HEK293 (cell line): ENCODE measurements around the gene AKT3.

Experiments used
- CTCF ChIA-PET: fragments of 350-600 bp; formaldehyde crosslinking; extraction: SDS; loops from one replicate; lab custom pipeline; 2021; ENCODE audit warnings: antibody characterized with exemption; lab: Yijun Ruan, JAX
- POLR2A ChIA-PET: fragments of 300-600 bp; formaldehyde crosslinking; extraction: SDS; loops from one replicate; lab custom pipeline; 2020; ENCODE audit warnings: antibody characterized with exemption, inconsistent platforms; lab: Yijun Ruan, JAX
- H3K27ac ChIP-seq: fragments of 200-500 bp; sonication (Bioruptor generic); 2 replicates; pipeline ENCODE4 v1.5.1; 2014; ENCODE audit warnings: low read depth, low read length, control low read depth, inconsistent platforms; ENCODE audit errors: extremely low read depth
- H3K36me3 ChIP-seq, 2 experiments: fragments of 200-500 bp in 1 of 2; sonication (Bioruptor generic) in 1 of 2; 1 replicate in 1 of 2; 2 replicates in 1 of 2; pipeline ENCODE4 v1.5.1; 2014 to 2017; ENCODE audit warnings: inconsistent platforms in 2 of 2, low read length in 2 of 2; ENCODE audit not compliant: control insufficient read depth in 2 of 2, insufficient read depth in 1 of 2
- H3K4me1 ChIP-seq: fragments of 200-500 bp; sonication (Bioruptor generic); 2 replicates; pipeline ENCODE4 v1.5.1; 2014; ENCODE audit warnings: mild to moderate bottlenecking, low read length, inconsistent platforms; ENCODE audit not compliant: control insufficient read depth, insufficient read depth
- H3K4me3 ChIP-seq: 2 replicates; pipeline ENCODE4 v1.5.1; 2011; ENCODE audit warnings: low read depth, mild to moderate bottlenecking, control low read depth, low read length, moderate library complexity
- H3K9me3 ChIP-seq: fragments of 200-500 bp; sonication (Bioruptor generic); 2 replicates; pipeline ENCODE4 v1.5.1; 2014; ENCODE audit warnings: low read depth, low read length, inconsistent platforms; ENCODE audit not compliant: control insufficient read depth, insufficient read depth
- EGR2 ChIP-seq: fragments of 450-650 bp; formaldehyde crosslinking; IDR thresholded peaks from 2 replicates; pipeline ENCODE4 v1.5.1; 2016; ENCODE audit warnings: low read depth, missing biosample characterization, missing genetic modification characterization
- FEZF1 ChIP-seq: fragments of 450-650 bp; formaldehyde crosslinking; IDR thresholded peaks from 2 replicates; pipeline ENCODE4 v1.5.1; 2016; ENCODE audit warnings: missing biosample characterization, missing genetic modification characterization
- GFI1B ChIP-seq: fragments of 450-650 bp; formaldehyde crosslinking; IDR thresholded peaks from 2 replicates; pipeline ENCODE4 v1.5.1; 2016; ENCODE audit warnings: missing biosample characterization, missing genetic modification characterization
- GLI2 ChIP-seq: fragments of 450-650 bp; formaldehyde crosslinking; IDR thresholded peaks from 2 replicates; pipeline ENCODE4; 2017; ENCODE audit warnings: missing biosample characterization, missing genetic modification characterization, low read depth, borderline replicate concordance
- KLF9 ChIP-seq: fragments of 450-650 bp; formaldehyde crosslinking; IDR thresholded peaks from 2 replicates; pipeline ENCODE4 v1.5.1; 2016; ENCODE audit warnings: missing biosample characterization, missing genetic modification characterization, low read depth
- SETDB1 ChIP-seq: IDR thresholded peaks from one replicate; pipeline ENCODE4 v1.6.1; 2017; ENCODE audit warnings: mild to moderate bottlenecking, low read length, moderate library complexity, mixed read lengths; ENCODE audit not compliant: insufficient read length
- SP7 ChIP-seq: fragments of 450-650 bp; formaldehyde crosslinking; IDR thresholded peaks from 2 replicates; pipeline ENCODE4 v1.5.1; 2016; ENCODE audit warnings: missing biosample characterization, missing genetic modification characterization
- ZBTB1 ChIP-seq: fragments of 450-650 bp; formaldehyde crosslinking; IDR thresholded peaks from 2 replicates; pipeline ENCODE4 v1.5.1; 2016; ENCODE audit warnings: missing biosample characterization, missing genetic modification characterization
- ZEB2 ChIP-seq: fragments of 450-650 bp; formaldehyde crosslinking; IDR thresholded peaks from 2 replicates; pipeline ENCODE4 v1.5.1; 2016; ENCODE audit warnings: missing biosample characterization, missing genetic modification characterization
- ZFHX2 ChIP-seq: fragments of 450-650 bp; formaldehyde crosslinking; conservative IDR thresholded peaks from 2 replicates; pipeline ENCODE4 v1.5.1; 2016; ENCODE audit warnings: missing biosample characterization, missing genetic modification characterization
- ZNF155 ChIP-seq: fragments of 450-650 bp; formaldehyde crosslinking; IDR thresholded peaks from 2 replicates; pipeline ENCODE4 v1.5.1; 2016; ENCODE audit warnings: missing biosample characterization, missing genetic modification characterization
- ZNF157 ChIP-seq: fragments of 450-650 bp; formaldehyde crosslinking; IDR thresholded peaks from 2 replicates; pipeline ENCODE4 v1.5.1; 2016; ENCODE audit warnings: missing biosample characterization, missing genetic modification characterization
- ZNF184 ChIP-seq: fragments of 450-650 bp; IDR thresholded peaks from 2 replicates; pipeline ENCODE4 v1.5.1; 2018; ENCODE audit warnings: missing biosample characterization, mild to moderate bottlenecking, missing genetic modification characterization
- ZNF23 ChIP-seq: fragments of 450-650 bp; formaldehyde crosslinking; IDR thresholded peaks from 2 replicates; pipeline ENCODE4 v1.5.1; 2016; ENCODE audit warnings: missing biosample characterization, missing genetic modification characterization, borderline replicate concordance
- ZNF24 ChIP-seq: fragments of 450-650 bp; formaldehyde crosslinking; IDR thresholded peaks from 2 replicates; pipeline ENCODE4 v1.5.1; 2016; ENCODE audit warnings: missing biosample characterization, missing genetic modification characterization
- ZNF302 ChIP-seq: fragments of 450-650 bp; formaldehyde crosslinking; IDR thresholded peaks from 2 replicates; pipeline ENCODE4 v1.5.1; 2016; ENCODE audit warnings: missing biosample characterization, missing genetic modification characterization, low read depth
- ZNF311 ChIP-seq: fragments of 450-650 bp; formaldehyde crosslinking; IDR thresholded peaks from 2 replicates; pipeline ENCODE4 v1.5.1; 2017; ENCODE audit warnings: missing biosample characterization, missing genetic modification characterization, borderline replicate concordance
- ZNF423 ChIP-seq: fragments of 450-650 bp; formaldehyde crosslinking; IDR thresholded peaks from 2 replicates; pipeline ENCODE4 v1.5.1; 2016; ENCODE audit warnings: missing biosample characterization, missing genetic modification characterization
- ZNF433 ChIP-seq: fragments of 450-650 bp; formaldehyde crosslinking; IDR thresholded peaks from 2 replicates; pipeline ENCODE4 v1.5.1; 2016; ENCODE audit warnings: missing biosample characterization, missing genetic modification characterization, low read depth
- ZNF530 ChIP-seq: fragments of 450-650 bp; formaldehyde crosslinking; IDR thresholded peaks from 2 replicates; pipeline ENCODE4 v1.5.1; 2016; ENCODE audit warnings: low read depth, missing biosample characterization, missing genetic modification characterization
- ZNF558 ChIP-seq: fragments of 450-650 bp; formaldehyde crosslinking; IDR thresholded peaks from 2 replicates; pipeline ENCODE4 v1.5.1; 2016; ENCODE audit warnings: missing biosample characterization, missing genetic modification characterization
- ZNF561 ChIP-seq: fragments of 450-650 bp; IDR thresholded peaks from 2 replicates; pipeline ENCODE4 v1.5.1; 2018; ENCODE audit warnings: missing biosample characterization, missing genetic modification characterization, borderline replicate concordance
- ZNF610 ChIP-seq: fragments of 450-650 bp; formaldehyde crosslinking; IDR thresholded peaks from 2 replicates; pipeline ENCODE4 v1.5.1; 2016; ENCODE audit warnings: missing biosample characterization, missing genetic modification characterization, borderline replicate concordance
- ZNF621 ChIP-seq: fragments of 450-650 bp; formaldehyde crosslinking; IDR thresholded peaks from 2 replicates; pipeline ENCODE4 v1.5.1; 2017; ENCODE audit warnings: missing biosample characterization, missing genetic modification characterization
- ZNF626 ChIP-seq: fragments of 450-650 bp; sonication (Bioruptor Pico); formaldehyde crosslinking; IDR thresholded peaks from 2 replicates; pipeline ENCODE4 v1.5.1; 2018; ENCODE audit warnings: missing biosample characterization, missing genetic modification characterization, inconsistent platforms
- ZNF664 ChIP-seq: fragments of 450-650 bp; formaldehyde crosslinking; IDR thresholded peaks from 2 replicates; pipeline ENCODE4 v1.5.1; 2016; ENCODE audit warnings: missing biosample characterization, missing genetic modification characterization
- ZNF777 ChIP-seq: fragments of 450-650 bp; formaldehyde crosslinking; IDR thresholded peaks from 2 replicates; pipeline ENCODE4 v1.5.1; 2017; ENCODE audit warnings: missing biosample characterization, missing genetic modification characterization, borderline replicate concordance
- TF ChIP-seq, protein P1 (sequence below): fragments of 450-650 bp; formaldehyde crosslinking; IDR thresholded peaks from 2 replicates; pipeline ENCODE4 v1.5.1; 2016; ENCODE audit warnings: missing biosample characterization, missing genetic modification characterization, borderline replicate concordance
- TF ChIP-seq, protein P2 (sequence below): fragments of 450-650 bp; formaldehyde crosslinking; IDR thresholded peaks from 2 replicates; pipeline ENCODE4 v1.5.1; 2016; ENCODE audit warnings: missing biosample characterization, missing genetic modification characterization
- TF ChIP-seq, protein P3 (sequence below): fragments of 450-650 bp; formaldehyde crosslinking; IDR thresholded peaks from 2 replicates; pipeline ENCODE4 v1.5.1; 2016; ENCODE audit warnings: missing biosample characterization, missing genetic modification characterization
- TF ChIP-seq, protein P4 (sequence below): fragments of 450-650 bp; formaldehyde crosslinking; IDR thresholded peaks from 2 replicates; pipeline ENCODE4 v1.5.1; 2017; ENCODE audit warnings: missing biosample characterization, missing genetic modification characterization

The AKT3 gene

DNA sequence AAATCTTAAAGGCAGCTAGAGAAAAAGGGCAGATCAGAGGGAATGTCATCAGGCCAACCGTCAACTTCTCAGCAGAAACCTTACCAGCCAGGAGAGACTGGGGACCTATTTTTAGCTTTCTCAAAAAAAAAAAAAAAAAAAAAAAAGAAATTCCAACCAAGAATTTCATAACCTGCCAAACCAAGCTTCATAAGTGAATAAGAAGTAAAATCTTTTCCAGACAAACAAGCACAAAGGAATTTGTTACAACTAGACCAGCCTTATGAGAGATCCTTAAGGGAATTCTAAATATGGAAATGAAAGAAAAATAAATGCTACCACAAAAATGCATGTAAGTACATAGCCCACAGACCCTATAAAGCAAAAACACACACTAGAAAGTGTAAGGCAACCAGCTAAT is 267.7 kb downstream of the AKT3 start (continued):
- TF ChIP-seq, protein P1, sequence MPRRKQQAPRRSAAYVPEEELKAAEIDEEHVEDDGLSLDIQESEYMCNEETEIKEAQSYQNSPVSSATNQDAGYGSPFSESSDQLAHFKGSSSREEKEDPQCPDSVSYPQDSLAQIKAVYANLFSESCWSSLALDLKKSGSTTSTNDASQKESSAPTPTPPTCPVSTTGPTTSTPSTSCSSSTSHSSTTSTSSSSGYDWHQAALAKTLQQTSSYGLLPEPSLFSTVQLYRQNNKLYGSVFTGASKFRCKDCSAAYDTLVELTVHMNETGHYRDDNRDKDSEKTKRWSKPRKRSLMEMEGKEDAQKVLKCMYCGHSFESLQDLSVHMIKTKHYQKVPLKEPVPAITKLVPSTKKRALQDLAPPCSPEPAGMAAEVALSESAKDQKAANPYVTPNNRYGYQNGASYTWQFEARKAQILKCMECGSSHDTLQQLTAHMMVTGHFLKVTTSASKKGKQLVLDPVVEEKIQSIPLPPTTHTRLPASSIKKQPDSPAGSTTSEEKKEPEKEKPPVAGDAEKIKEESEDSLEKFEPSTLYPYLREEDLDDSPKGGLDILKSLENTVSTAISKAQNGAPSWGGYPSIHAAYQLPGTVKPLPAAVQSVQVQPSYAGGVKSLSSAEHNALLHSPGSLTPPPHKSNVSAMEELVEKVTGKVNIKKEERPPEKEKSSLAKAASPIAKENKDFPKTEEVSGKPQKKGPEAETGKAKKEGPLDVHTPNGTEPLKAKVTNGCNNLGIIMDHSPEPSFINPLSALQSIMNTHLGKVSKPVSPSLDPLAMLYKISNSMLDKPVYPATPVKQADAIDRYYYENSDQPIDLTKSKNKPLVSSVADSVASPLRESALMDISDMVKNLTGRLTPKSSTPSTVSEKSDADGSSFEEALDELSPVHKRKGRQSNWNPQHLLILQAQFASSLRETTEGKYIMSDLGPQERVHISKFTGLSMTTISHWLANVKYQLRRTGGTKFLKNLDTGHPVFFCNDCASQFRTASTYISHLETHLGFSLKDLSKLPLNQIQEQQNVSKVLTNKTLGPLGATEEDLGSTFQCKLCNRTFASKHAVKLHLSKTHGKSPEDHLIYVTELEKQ (tag by site-specific recombination): 0 out of 2 replicates have a peak, but pooled peaks have one; percentile 18
- TF ChIP-seq GFI1B (tag by site-specific recombination) (peak; percentile 12; the same call in 1 of the 2 replicates), ZNF561 (tag by site-specific recombination) (no peak), GLI2 (tag by site-specific recombination) (no peak), ZNF157 (no peak), ZBTB1 (tag by site-specific recombination) (no peak), ZNF311 (tag by site-specific recombination) (no peak), ZEB2 (tag by site-specific recombination) (no peak), SP7 (tag by site-specific recombination) (no peak), KLF9 (tag by site-specific recombination) (no peak), ZNF626 (tag by site-specific recombination) (peak; percentile 74; the same call in 1 of the 2 replicates), ZNF23 (tag by site-specific recombination) (no peak), ZNF184 (0 out of 2 replicates have a peak, but pooled peaks have one; percentile 73), ZNF558 (0 out of 2 replicates have a peak, but pooled peaks have one; percentile 44), ZNF433 (tag by site-specific recombination) (no peak), FEZF1 (tag by site-specific recombination) (no peak), SETDB1 (peak; percentile 98), ZNF610 (tag by site-specific recombination) (peak; percentile 21; the same call in 1 of the 2 replicates), ZNF530 (tag by site-specific recombination) (no peak)
- TF ChIP-seq, protein P2, sequence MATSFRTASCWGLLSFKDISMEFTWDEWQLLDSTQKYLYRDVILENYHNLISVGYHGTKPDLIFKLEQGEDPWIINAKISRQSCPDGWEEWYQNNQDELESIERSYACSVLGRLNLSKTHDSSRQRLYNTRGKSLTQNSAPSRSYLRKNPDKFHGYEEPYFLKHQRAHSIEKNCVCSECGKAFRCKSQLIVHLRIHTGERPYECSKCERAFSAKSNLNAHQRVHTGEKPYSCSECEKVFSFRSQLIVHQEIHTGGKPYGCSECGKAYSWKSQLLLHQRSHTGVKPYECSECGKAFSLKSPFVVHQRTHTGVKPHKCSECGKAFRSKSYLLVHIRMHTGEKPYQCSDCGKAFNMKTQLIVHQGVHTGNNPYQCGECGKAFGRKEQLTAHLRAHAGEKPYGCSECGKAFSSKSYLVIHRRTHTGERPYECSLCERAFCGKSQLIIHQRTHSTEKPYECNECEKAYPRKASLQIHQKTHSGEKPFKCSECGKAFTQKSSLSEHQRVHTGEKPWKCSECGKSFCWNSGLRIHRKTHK: no peak

DNA sequence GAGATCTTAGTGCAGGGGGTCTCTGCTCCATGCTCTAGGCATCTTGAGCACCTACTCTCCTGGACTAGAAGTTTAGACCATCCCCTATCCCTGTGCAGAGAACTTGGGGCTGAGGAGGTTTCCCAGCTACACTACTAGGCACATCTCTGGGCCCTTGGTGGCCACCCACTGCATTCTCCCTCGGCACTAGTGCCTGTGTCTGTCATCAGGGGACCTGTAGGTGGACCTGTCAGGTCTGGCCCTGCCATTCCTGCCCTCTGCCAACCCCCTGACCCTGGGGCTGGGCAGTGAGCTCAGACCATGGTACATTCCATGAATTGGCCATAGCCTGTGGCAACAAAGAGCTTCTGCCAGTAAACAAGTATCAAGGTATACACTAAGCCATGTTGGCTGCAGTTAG is 269.1 kb downstream of the AKT3 start:
- Histone ChIP-seq H3K9me3 (0 out of 2 replicates have a peak, but pooled peaks cover 2% of the 10 kb centered on the region), H3K27ac (no peak overlapping the region), H3K36me3 (no peaks in the 10 kb centered on the region; a peak in 1 of 3 replicates), H3K4me3 (no peak overlapping the region), H3K4me1 (no peaks in the 10 kb centered on the region)
- CTCF ChIA-PET: interaction anchor here (0.7 kb wide), 1 partner anchor 843 kb away, joined by 3 read pairs; no protein-coding TSS in a partner anchor
- POLR2A ChIA-PET: no interaction called here
- no peak for TF ChIP-seq EGR2 (tag by site-specific recombination)
- TF ChIP-seq ZFHX2 (tag by site-specific recombination): no peak
- no peak for TF ChIP-seq ZNF24 (tag by site-specific recombination)
- TF ChIP-seq ZNF777 (tag by site-specific recombination): no peak
- TF ChIP-seq, protein P3, sequence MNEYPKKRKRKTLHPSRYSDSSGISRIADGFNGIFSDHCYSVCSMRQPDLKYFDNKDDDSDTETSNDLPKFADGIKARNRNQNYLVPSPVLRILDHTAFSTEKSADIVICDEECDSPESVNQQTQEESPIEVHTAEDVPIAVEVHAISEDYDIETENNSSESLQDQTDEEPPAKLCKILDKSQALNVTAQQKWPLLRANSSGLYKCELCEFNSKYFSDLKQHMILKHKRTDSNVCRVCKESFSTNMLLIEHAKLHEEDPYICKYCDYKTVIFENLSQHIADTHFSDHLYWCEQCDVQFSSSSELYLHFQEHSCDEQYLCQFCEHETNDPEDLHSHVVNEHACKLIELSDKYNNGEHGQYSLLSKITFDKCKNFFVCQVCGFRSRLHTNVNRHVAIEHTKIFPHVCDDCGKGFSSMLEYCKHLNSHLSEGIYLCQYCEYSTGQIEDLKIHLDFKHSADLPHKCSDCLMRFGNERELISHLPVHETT (tag by site-specific recombination): no peak
- TF ChIP-seq ZNF155 (tag by site-specific recombination): no peak
- TF ChIP-seq ZNF23 (tag by site-specific recombination): no peak
- no peak for TF ChIP-seq ZNF157
- TF ChIP-seq ZNF664 (tag by site-specific recombination): no peak
- no peak for TF ChIP-seq ZNF433 (tag by site-specific recombination)
- no peak for TF ChIP-seq ZNF302
- no peak for TF ChIP-seq SETDB1
- TF ChIP-seq ZNF626 (tag by site-specific recombination): no peak
- no peak for TF ChIP-seq ZNF423 (tag by site-specific recombination)
- TF ChIP-seq, protein P4, sequence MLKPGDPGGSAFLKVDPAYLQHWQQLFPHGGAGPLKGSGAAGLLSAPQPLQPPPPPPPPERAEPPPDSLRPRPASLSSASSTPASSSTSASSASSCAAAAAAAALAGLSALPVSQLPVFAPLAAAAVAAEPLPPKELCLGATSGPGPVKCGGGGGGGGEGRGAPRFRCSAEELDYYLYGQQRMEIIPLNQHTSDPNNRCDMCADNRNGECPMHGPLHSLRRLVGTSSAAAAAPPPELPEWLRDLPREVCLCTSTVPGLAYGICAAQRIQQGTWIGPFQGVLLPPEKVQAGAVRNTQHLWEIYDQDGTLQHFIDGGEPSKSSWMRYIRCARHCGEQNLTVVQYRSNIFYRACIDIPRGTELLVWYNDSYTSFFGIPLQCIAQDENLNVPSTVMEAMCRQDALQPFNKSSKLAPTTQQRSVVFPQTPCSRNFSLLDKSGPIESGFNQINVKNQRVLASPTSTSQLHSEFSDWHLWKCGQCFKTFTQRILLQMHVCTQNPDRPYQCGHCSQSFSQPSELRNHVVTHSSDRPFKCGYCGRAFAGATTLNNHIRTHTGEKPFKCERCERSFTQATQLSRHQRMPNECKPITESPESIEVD (tag by site-specific recombination): no peak
- no peak for TF ChIP-seq ZNF621
